ENCODE data around the gene PARM1.

- TF ChIP-seq CTCF (IDR thresholded peaks at IDR 0.05; ENCODE audit: low read depth, low read length): no peak
- no peak for TF ChIP-seq EZH2phosphoT487 (IDR thresholded peaks at IDR 0.05; ENCODE audit: low read depth)
Observed at GRCh38 chr4:74958881-74959280, 26.0 kb downstream of the PARM1 start.

Data from OCI-LY3 (cell line).